Peyer's patch (tissue), 4 donors: ENCODE data around the gene FKRP.
"Not testable (repeated sequence)": the region's sequence is repeated elsewhere in the genome, so short reads cannot be mapped to it uniquely, and the experiment has no call there.

Experiments used
- CTCF ChIP-seq, 6 experiments: fragments of 450-650 bp in 4 of 6; fragments of 200-600 bp in 2 of 6; sonication (generic) in 1 of 6; IDR thresholded peaks; one replicate each; pipeline ENCODE4 v1.5.1; 2017 to 2019; ENCODE audit warnings: antibody characterized with exemption in 6 of 6, mild to moderate bottlenecking in 3 of 6, moderate library complexity in 1 of 6
- POLR2A ChIP-seq, 2 donors: fragments of 450-650 bp; IDR thresholded peaks; one replicate each; pipeline ENCODE4 v1.5.1; 2017; ENCODE audit warnings: antibody characterized with exemption in 2 of 2, mild to moderate bottlenecking in 2 of 2, moderate library complexity in 2 of 2

- TF ChIP-seq CTCF, POLR2A (IDR thresholded peaks at IDR 0.05): not testable (repeated sequence)
Measured at GRCh38 chr19:46712768-46713338, 33.0 kb upstream of the FKRP start.
